Activated gamma-delta T cell (primary cell): ENCODE measurements around the gene PRIMA1.

Source experiments
- DNase-seq: peaks from one replicate; lab custom pipeline; 2025; lab: John Stamatoyannopoulos, UW

Gene PRIMA1

DNA sequence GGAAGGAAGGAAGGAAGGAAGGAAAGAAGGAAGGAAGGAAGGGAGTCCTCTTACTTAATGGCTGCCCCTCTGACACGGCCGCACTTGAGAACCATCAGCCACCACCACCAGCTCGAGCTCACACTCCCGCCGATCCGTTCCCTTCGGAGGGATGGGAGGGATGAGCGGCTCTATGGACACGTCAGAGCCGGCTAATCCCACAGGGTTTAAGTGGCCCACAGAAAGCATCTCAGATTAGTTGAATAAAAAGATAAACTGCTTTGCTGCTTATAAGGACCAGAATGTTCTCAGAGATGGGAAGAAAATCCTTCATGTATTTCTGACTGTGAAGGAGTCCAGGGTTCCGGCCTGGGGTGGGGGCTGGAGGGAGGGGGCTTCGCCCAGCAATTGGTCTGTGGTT is 31.1 kb downstream of the PRIMA1 start:
- DNase-seq: no peak

DNA sequence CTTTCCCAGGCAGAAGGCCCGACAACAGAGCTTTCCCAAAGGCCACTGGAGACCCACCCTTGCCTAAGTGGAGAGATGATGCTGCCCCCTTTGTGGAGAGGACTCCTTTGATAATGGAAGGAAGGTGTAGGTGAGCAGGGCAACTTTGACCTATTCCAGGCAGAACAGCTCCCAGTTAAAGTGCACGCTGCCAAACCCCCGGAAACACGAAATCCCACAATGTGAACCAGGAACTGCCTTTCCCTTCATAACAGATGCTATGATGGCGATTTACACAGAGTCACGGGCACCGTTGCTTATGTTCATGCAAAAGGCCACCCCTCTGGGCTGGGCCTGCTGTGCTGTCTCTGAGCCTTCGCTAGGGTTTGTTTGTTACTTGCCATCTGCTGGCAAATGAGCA is 34.6 kb downstream of the PRIMA1 start:
- no peak for DNase-seq

GRCh38 chr14:93752980-93753561 is 35.2 kb downstream of the PRIMA1 start:
- DNase-seq: no peak

- no peak for DNase-seq
Measured at GRCh38 chr14:93751946-93752655, 36.2 kb downstream of the PRIMA1 start.

- DNase-seq: no peak
Measured at GRCh38 chr14:93749076-93749420, 39.2 kb downstream of the PRIMA1 start.

GRCh38 chr14:93748208-93749075 is 39.8 kb downstream of the PRIMA1 start:
- DNase-seq: no peak

DNA sequence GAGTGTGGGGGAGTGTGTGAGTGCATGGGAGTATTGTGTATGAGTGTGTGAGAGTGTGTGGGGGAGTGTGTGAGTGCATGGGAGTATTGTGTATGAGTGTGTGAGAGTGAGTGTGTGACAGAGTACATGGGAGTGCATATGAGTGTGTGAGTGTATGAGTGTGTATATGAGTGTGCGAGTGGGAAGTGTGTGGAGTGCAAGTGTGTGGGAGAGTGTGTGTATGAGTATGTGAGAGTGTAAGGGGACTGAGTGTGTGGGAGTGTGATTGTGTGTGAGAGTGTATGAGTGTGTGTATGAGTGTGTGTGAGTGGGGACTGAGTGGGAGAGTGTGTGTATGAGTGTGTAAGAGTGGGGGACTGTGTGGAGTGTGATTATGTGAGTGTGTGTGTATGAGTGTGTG is 40.7 kb downstream of the PRIMA1 start:
- DNase-seq: no peak

DNA sequence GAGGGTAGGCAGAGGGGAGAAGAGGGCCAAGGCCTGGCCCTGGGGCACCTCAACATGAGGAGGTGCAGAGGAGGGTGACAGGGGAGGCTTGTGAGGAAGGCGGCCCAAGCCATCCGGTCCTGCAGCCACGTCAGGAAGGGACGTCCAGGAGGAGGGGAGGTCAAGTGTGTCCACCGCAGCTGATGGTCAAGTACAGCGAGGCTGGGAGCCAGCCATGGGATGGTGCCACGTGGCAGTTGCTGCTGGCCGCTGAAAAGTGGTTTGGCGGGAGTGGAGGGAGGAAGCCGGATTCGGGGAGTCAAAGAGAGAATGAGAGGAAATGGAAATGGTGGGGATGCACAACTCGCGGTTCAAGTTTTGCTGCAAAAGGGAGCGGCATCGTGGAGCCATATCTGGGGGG is 41.2 kb downstream of the PRIMA1 start:
- DNase-seq: no peak

GRCh38 chr14:93745603-93746273 is 42.5 kb downstream of the PRIMA1 start:
- no peak for DNase-seq

DNA sequence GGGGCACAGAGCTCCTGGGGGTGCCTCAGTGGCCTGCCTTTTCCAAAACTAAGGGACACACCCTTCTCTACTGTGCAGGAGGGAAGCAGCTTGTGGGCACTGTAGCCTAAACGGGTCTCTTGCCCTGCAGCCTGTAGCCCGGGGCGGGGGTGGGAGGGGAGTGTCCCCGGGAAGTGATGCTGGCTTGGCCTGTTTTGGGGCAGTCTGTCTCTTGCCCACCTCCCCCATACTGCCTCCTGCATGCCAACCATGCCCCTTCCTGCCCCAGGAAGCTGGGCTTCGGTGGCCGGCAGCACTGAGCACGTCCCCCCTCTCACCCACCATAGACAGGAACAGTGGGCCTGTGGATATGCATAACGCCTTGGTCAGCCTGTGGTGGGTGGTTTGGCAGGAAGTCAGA is 43.4 kb downstream of the PRIMA1 start:
- no peak for DNase-seq

- DNase-seq: no peak
Measured at GRCh38 chr14:93744176-93744575, 44.1 kb downstream of the PRIMA1 start.

DNA sequence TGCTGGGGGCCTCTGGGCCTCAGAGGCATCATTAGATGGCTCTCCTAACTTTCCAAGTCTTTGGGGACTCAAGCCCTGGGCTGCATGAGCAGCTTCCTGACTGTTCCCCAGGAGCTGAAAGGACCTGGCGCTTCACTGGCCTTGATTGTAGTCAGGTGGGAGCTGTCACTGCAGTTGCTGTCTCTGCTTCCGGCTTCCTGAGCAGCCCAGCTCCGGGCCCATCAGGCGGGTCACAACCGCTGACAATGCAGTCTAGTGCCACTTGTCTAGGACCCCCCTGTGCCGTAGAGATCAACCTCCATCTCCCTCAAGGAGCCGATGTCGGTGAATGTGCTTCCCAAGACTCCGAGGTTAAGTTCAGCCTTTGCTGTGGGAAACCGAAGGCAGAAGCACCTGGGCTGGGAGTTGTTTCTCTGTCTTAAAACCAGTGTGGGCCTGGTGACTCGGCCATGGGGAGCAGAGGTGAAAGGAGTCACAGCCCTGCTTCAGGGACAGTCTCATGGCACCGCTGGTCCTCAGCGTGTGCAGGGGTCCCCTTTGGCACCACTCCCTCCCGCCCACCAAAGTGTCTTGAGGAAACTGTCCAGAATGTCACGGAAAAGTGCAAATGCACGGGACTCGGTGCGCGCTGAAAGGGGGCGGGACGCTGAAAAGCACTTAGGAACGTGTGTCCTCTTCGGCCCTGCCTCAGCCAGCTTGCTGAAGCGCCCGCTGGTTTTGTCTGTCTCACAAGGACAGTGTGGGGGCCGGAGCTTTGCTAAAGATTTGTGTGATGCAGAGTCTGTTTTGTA is 44.8 kb downstream of the PRIMA1 start:
- no peak for DNase-seq

GRCh38 chr14:93742761-93743160 is 45.5 kb downstream of the PRIMA1 start:
- DNase-seq: no peak

DNA sequence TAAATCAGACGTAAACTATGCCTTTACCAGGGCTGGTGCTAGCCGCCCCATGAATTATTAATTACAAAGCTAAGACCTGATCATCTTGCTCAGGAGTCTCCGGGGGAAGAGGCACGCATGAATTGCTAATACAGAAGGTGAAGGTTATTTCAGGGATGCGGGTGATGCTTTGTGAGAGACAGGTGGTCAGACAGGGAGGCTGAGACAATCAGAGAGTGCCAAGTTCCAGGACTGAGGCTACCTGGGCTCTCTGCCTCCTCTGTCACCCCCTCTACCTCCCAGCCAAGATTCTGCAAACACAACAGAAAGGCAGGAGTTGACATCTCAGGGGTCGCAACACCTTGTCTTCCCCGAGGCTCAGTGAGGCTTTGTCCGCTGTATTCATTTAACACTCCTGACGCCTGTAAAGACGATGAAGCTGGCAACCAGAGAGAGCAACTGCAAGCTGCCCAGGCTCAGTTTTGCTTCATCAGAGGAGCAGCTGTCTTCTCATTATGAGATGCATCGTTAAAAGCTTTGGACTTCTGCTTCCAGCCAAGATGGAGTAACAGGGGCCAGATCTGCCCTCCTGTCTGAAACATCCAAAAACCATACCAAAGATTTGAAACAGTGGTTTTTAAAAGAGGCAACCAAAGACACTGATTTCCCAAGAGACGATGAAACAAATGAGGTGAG is 46.6 kb downstream of the PRIMA1 start:
- no peak for DNase-seq

GRCh38 chr14:93737634-93738033 is 50.7 kb downstream of the PRIMA1 start:
- no peak for DNase-seq

DNA sequence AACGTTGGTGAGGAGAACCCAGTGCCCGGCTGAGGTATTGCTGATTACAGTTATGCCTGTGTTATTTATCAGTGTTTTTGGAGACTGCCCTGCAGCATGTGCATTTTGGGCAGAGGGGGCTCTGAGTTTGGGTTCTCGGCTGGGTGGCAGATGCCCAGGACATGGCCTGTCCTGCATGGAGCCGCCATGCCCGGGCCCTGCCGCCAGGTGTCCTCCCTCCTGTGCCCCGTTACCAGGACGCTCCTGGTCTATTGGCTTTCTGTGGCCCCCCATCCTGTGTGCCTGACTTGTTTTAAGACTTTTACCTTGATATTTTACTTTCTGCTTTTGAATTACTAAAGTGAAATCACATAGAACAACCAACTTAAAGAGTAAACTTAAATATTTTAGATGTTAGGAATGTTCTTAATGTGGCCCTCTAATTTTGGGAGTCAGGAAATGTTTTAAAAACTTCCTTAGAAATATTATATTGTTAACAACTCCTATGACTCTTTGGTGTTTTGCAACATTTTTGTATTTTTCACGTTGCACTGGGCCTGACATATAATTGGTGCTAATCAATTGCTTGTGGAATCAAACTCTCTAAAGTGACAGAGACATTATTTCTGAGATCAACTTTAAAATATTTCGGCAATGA is 51.8 kb downstream of the PRIMA1 start:
- no peak for DNase-seq

GRCh38 chr14:93735206-93735605 is 53.1 kb downstream of the PRIMA1 start:
- DNase-seq: no peak

- DNase-seq: no peak
Measured at GRCh38 chr14:93734086-93734822, 54.0 kb downstream of the PRIMA1 start.

GRCh38 chr14:93733631-93734030 is 54.7 kb downstream of the PRIMA1 start:
- DNase-seq: no peak

DNA sequence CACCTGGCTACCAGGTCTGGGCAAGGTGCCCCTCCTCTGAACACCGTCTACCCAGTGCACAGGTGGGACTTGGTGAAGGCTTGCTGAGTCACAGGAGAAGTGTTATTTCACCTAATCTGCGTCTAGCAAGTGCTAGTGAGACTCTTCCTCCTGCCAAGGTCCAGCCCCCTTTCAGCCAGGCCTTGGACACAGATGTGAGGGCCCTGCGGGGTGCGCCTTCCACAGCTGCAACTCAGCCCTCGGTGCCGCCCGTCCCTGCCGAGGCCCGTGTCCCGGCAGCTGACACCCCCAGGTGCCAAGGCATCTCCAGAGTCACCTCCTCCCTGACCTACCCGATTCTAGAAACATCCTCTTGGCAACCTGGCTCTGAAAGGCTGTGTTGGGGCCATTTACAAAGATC is 55.1 kb downstream of the PRIMA1 start:
- DNase-seq: no peak
